GM12878 (cell line): ENCODE measurements around the gene DCUN1D4. TPM values are rescaled to one million over a fixed set of nuclear protein-coding genes. Genes with fewer than 3 reads are reported as not detected.

Experiments used
- EGR1 ChIP-seq, 2 experiments: IDR thresholded peaks; 1 replicate in 1 of 2; 2 replicates in 1 of 2; pipeline ENCODE4 v1.6.1; 2011 to 2012; ENCODE audit warnings: low read depth in 2 of 2, low read length in 2 of 2, borderline replicate concordance in 1 of 2, mild to moderate bottlenecking in 1 of 2, moderate library complexity in 1 of 2
- GATAD2B ChIP-seq: fragments of 450-650 bp; conservative IDR thresholded peaks from 2 replicates; pipeline ENCODE4 v1.6.1; 2017; ENCODE audit warnings: low read depth, mild to moderate bottlenecking, moderate library complexity
- KLF5 ChIP-seq: fragments of 450-650 bp; IDR thresholded peaks from 2 replicates; pipeline ENCODE4 v1.6.1; 2014; ENCODE audit warnings: mild to moderate bottlenecking; ENCODE audit not compliant: partially characterized antibody
- NR2C1 ChIP-seq: fragments of 450-650 bp; IDR thresholded peaks from 2 replicates; pipeline ENCODE4 v1.6.1; 2017; ENCODE audit warnings: antibody characterized with exemption, mild to moderate bottlenecking, moderate library complexity
- NR2C2 ChIP-seq: IDR thresholded peaks from 2 replicates; pipeline ENCODE4 v1.6.1; 2011; ENCODE audit warnings: borderline replicate concordance, low read depth; ENCODE audit not compliant: control insufficient read depth, insufficient read length
- POLR2A ChIP-seq: IDR thresholded peaks from 2 replicates; pipeline ENCODE4 v1.6.1; 2011; ENCODE audit warnings: low read depth, mild to moderate bottlenecking, low read length
- POU2F2 ChIP-seq: IDR thresholded peaks from 3 replicates; pipeline ENCODE4 v1.6.1; 2011; ENCODE audit warnings: low read depth, mild to moderate bottlenecking, low read length, borderline replicate concordance
- RAD21 ChIP-seq: IDR thresholded peaks from 2 replicates; pipeline ENCODE4 v1.6.1; 2011; ENCODE audit warnings: mild to moderate bottlenecking, low read depth, low read length, moderate library complexity; ENCODE audit not compliant: insufficient read depth
- RFX5 ChIP-seq: IDR thresholded peaks from 2 replicates; pipeline ENCODE4 v1.6.1; 2011; ENCODE audit warnings: low read depth, low read length, improper control_type of control experiment
- SP1 ChIP-seq: IDR thresholded peaks from one replicate; pipeline ENCODE4 v1.6.1; 2011; ENCODE audit warnings: low read depth, low read length
- TCF3 ChIP-seq: IDR thresholded peaks from 2 replicates; pipeline ENCODE4 v1.6.1; 2012; ENCODE audit warnings: low read depth, mild to moderate bottlenecking, low read length, borderline replicate concordance; ENCODE audit not compliant: insufficient read depth
- ZBTB11 ChIP-seq: fragments of 450-650 bp; formaldehyde crosslinking; IDR thresholded peaks from 2 replicates; pipeline ENCODE4 v1.5.0; 2022; ENCODE audit warnings: mild to moderate bottlenecking, missing genetic modification characterization
- polyA plus RNA-seq, 11 experiments: library from polyadenylated mRNA; depleted of rRNA in 4 of 11; unstranded in 6 of 11; stranded (reverse) in 5 of 11; fragments of >200 nt; fragmentation: Nextera tagmentation in 4 of 11; fragmentation: Illumina TruSeq in 1 of 11; extraction: Ambion mirVana in 4 of 11; extraction: Trizol in 1 of 11; gene quantifications; 1 replicate in 1 of 11; 2 replicates in 10 of 11; pipeline versions ENCODE4 v1.2.1 to v1.2.3, GENCODE V29; 2011 to 2016; ENCODE audit warnings: inconsistent platforms in 2 of 11, missing spikeins in 2 of 11, low read depth in 1 of 11
- total RNA-seq, 4 experiments: library from RNA; depleted of rRNA in 3 of 4; stranded (reverse); fragments of >200 nt in 3 of 4; fragmentation: Illumina TruSeq in 1 of 4; extraction: Trizol in 1 of 4; gene quantifications; 2 replicates each; pipeline versions ENCODE4 v1.2.1 to v1.2.3, GENCODE V29; 2013 to 2021
- TF ChIP-seq, protein P1 (sequence below): fragments of 450-650 bp; IDR thresholded peaks from 2 replicates; pipeline ENCODE4 v1.6.1; 2017; ENCODE audit warnings: mild to moderate bottlenecking, moderate library complexity

Gene DCUN1D4
- total and polyA plus RNA-seq, 10 of the 15 experiments (the other 5 are each of a cell fraction or from before 2014, with no cell fraction given), result 7.1 to 62.6 (median 16.8) TPM

- TF ChIP-seq ZBTB11 (no peak), NR2C2 (no peak), POLR2A (no peak), EGR1 (IDR thresholded peaks at IDR 0.05; ENCODE audit: borderline replicate concordance in 1 of 2, low read depth in 2 of 2, low read length in 2 of 2) (no peak), GATAD2B (no peak), RFX5 (no peak), TCF3 (no peak), RAD21 (peak; percentile 66), KLF5 (no peak), POU2F2 (no peak), SP1 (no peak), NR2C1 (no peak)
- TF ChIP-seq, protein P1, sequence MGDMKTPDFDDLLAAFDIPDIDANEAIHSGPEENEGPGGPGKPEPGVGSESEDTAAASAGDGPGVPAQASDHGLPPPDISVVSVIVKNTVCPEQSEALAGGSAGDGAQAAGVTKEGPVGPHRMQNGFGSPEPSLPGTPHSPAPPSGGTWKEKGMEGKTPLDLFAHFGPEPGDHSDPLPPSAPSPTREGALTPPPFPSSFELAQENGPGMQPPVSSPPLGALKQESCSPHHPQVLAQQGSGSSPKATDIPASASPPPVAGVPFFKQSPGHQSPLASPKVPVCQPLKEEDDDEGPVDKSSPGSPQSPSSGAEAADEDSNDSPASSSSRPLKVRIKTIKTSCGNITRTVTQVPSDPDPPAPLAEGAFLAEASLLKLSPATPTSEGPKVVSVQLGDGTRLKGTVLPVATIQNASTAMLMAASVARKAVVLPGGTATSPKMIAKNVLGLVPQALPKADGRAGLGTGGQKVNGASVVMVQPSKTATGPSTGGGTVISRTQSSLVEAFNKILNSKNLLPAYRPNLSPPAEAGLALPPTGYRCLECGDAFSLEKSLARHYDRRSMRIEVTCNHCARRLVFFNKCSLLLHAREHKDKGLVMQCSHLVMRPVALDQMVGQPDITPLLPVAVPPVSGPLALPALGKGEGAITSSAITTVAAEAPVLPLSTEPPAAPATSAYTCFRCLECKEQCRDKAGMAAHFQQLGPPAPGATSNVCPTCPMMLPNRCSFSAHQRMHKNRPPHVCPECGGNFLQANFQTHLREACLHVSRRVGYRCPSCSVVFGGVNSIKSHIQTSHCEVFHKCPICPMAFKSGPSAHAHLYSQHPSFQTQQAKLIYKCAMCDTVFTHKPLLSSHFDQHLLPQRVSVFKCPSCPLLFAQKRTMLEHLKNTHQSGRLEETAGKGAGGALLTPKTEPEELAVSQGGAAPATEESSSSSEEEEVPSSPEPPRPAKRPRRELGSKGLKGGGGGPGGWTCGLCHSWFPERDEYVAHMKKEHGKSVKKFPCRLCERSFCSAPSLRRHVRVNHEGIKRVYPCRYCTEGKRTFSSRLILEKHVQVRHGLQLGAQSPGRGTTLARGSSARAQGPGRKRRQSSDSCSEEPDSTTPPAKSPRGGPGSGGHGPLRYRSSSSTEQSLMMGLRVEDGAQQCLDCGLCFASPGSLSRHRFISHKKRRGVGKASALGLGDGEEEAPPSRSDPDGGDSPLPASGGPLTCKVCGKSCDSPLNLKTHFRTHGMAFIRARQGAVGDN, result no peak
These were observed 53.0 kb downstream of the DCUN1D4 start (continued) for GRCh38 chr4:51895816-51896408.
